H4 (cell line): Measurements from ENCODE around the gene KIAA1549. TPM values are rescaled to one million over a fixed set of nuclear protein-coding genes. Genes with fewer than 3 reads are reported as not detected.

Experiments used
- DNase-seq: peaks from one replicate; pipeline ENCODE4 v3.0.0-alpha.2; 2015; ENCODE audit warnings: low spot score
- total RNA-seq: library from RNA; depleted of rRNA; stranded (reverse); fragments of >200 nt; shearing (Covaris generic); gene quantifications from 2 replicates; pipeline ENCODE4 v1.2.3, GENCODE V29; 2014

Gene KIAA1549
- total RNA-seq, 1 experiment from 2014 or later = 3.3 TPM

GRCh38 chr7:138975343-138976104 is 5.7 kb downstream of the KIAA1549 start:
- DNase-seq = no peak

- no peak for DNase-seq
These were observed 6.4 kb downstream of the KIAA1549 start for GRCh38 chr7:138974675-138975292.

GRCh38 chr7:138974103-138974502 is 7.1 kb downstream of the KIAA1549 start:
- no peak for DNase-seq

- no peak for DNase-seq
These were observed 10.2 kb downstream of the KIAA1549 start for GRCh38 chr7:138970952-138971351.

GRCh38 chr7:138970446-138970845 is 10.7 kb downstream of the KIAA1549 start:
- no peak for DNase-seq

- DNase-seq = no peak
These were observed 14.0 kb downstream of the KIAA1549 start for GRCh38 chr7:138967159-138967558.

GRCh38 chr7:138964624-138965436 is 16.4 kb downstream of the KIAA1549 start:
- DNase-seq = no peak

- no peak for DNase-seq
These were observed 17.5 kb downstream of the KIAA1549 start for GRCh38 chr7:138963675-138964074.

GRCh38 chr7:138962561-138963270 is 18.5 kb downstream of the KIAA1549 start:
- no peak for DNase-seq

- DNase-seq = no peak
These were observed 20.0 kb downstream of the KIAA1549 start for GRCh38 chr7:138961159-138961558.

GRCh38 chr7:138958391-138958956 is 22.7 kb downstream of the KIAA1549 start:
- no peak for DNase-seq

GRCh38 chr7:138957753-138958390 is 23.3 kb downstream of the KIAA1549 start:
- DNase-seq = no peak

GRCh38 chr7:138957217-138957616 is 24.0 kb downstream of the KIAA1549 start:
- DNase-seq = no peak

GRCh38 chr7:138954545-138955475 is 26.4 kb downstream of the KIAA1549 start:
- DNase-seq = no peak

- DNase-seq = no peak
These were observed 28.4 kb downstream of the KIAA1549 start for GRCh38 chr7:138952791-138953190.

GRCh38 chr7:138951953-138952352 is 29.2 kb downstream of the KIAA1549 start:
- no peak for DNase-seq

- DNase-seq = no peak
These were observed 31.6 kb downstream of the KIAA1549 start for GRCh38 chr7:138949421-138950088.

- DNase-seq = peak; percentile 62
These were observed 32.8 kb downstream of the KIAA1549 start for GRCh38 chr7:138948403-138948802.

- no peak for DNase-seq
These were observed 35.4 kb downstream of the KIAA1549 start for GRCh38 chr7:138945821-138946220.
